Stimulated activated memory B cell treated with anti-CD40 and anti-IgM and Interleukin-4, amounts not matched to agents 10 μg/mL and 1 μg/mL and 100 μg/mL, for 72 hours (primary cell): Measurements from ENCODE around the gene SCP2.
"Not testable (repeated sequence)": the region's sequence is repeated elsewhere in the genome, so short reads cannot be mapped to it uniquely, and the experiment has no call there.

ENCODE experiments used
- ATAC-seq: fragments of 150-1000 bp; cut with Tn5 transposase; 2 replicates; pipeline ENCODE4 v1.10.0; 2021
- H3K27ac Mint-ChIP-seq: one replicate; pipeline ENCODE4 v1.8.0; 2022; ENCODE audit warnings: mild to moderate bottlenecking, mixed read lengths
- H3K27me3 Mint-ChIP-seq: one replicate; pipeline ENCODE4 v1.8.0; 2022; ENCODE audit warnings: mixed read lengths
- H3K36me3 Mint-ChIP-seq: one replicate; pipeline ENCODE4 v1.8.0; 2022; ENCODE audit warnings: mixed read lengths
- H3K4me1 Mint-ChIP-seq: one replicate; pipeline ENCODE4 v1.8.0; 2022; ENCODE audit warnings: mixed read lengths
- H3K4me3 Mint-ChIP-seq: one replicate; pipeline ENCODE4 v1.8.0; 2022; ENCODE audit warnings: mild to moderate bottlenecking, moderate library complexity, mixed read lengths
- H3K9me3 Mint-ChIP-seq: one replicate; pipeline ENCODE4 v1.8.0; 2022; ENCODE audit warnings: mixed read lengths

SCP2 gene

GRCh38 chr1:52976183-52977035 is 49.3 kb downstream of the SCP2 start:
- no peaks in the 10 kb centered on the region for H3K4me1 Mint-ChIP-seq
- H3K4me3 Mint-ChIP-seq = no peak overlapping the region
- H3K27me3 Mint-ChIP-seq = no peaks in the 10 kb centered on the region
- ATAC-seq = no peak
- H3K9me3 Mint-ChIP-seq = no peaks in the 10 kb centered on the region
- no peak overlapping the region for H3K27ac Mint-ChIP-seq
- H3K36me3 Mint-ChIP-seq = peaks cover 31% of the 10 kb centered on the region

- Mint-ChIP-seq H3K4me3 (no peak overlapping the region), H3K27ac (no peak overlapping the region), H3K9me3 (no peaks in the 10 kb centered on the region), H3K27me3 (no peaks in the 10 kb centered on the region), H3K4me1 (no peaks in the 10 kb centered on the region), H3K36me3 (peaks cover 45% of the 10 kb centered on the region)
- ATAC-seq = no peak
These were observed 51.0 kb downstream of the SCP2 start for GRCh38 chr1:52978045-52978444.

GRCh38 chr1:52992733-52993132 is 65.7 kb downstream of the SCP2 start:
- not testable (repeated sequence) for H3K4me3 Mint-ChIP-seq, ATAC-seq, H3K36me3 Mint-ChIP-seq, H3K27me3 Mint-ChIP-seq, H3K9me3 Mint-ChIP-seq, H3K4me1 Mint-ChIP-seq, H3K27ac Mint-ChIP-seq

GRCh38 chr1:52994656-52995055 is 67.6 kb downstream of the SCP2 start:
- H3K9me3 Mint-ChIP-seq = no peaks in the 10 kb centered on the region
- H3K4me1 Mint-ChIP-seq = no peaks in the 10 kb centered on the region
- no peaks in the 10 kb centered on the region for H3K27me3 Mint-ChIP-seq
- no peak for ATAC-seq
- no peak overlapping the region for H3K27ac Mint-ChIP-seq
- H3K4me3 Mint-ChIP-seq = no peak overlapping the region
- H3K36me3 Mint-ChIP-seq = peaks cover 6% of the 10 kb centered on the region

- Mint-ChIP-seq H3K9me3 (no peaks in the 10 kb centered on the region), H3K4me1 (no peaks in the 10 kb centered on the region), H3K27ac (no peak overlapping the region), H3K27me3 (no peaks in the 10 kb centered on the region), H3K4me3 (no peak overlapping the region), H3K36me3 (no peaks in the 10 kb centered on the region)
- ATAC-seq = no peak
These were observed 69.6 kb downstream of the SCP2 start for GRCh38 chr1:52996653-52997052.

GRCh38 chr1:53001128-53001527 is 74.1 kb downstream of the SCP2 start:
- Mint-ChIP-seq H3K27me3 (no peaks in the 10 kb centered on the region), H3K4me1 (no peaks in the 10 kb centered on the region), H3K36me3 (peaks cover 11% of the 10 kb centered on the region), H3K4me3 (no peak overlapping the region), H3K9me3 (no peaks in the 10 kb centered on the region), H3K27ac (no peak overlapping the region)
- ATAC-seq = no peak

- H3K36me3 Mint-ChIP-seq = peaks cover 11% of the 10 kb centered on the region
- not testable (repeated sequence) for H3K4me3 Mint-ChIP-seq, H3K27ac Mint-ChIP-seq, H3K27me3 Mint-ChIP-seq, ATAC-seq, H3K9me3 Mint-ChIP-seq, H3K4me1 Mint-ChIP-seq
These were observed 79.5 kb downstream of the SCP2 start for GRCh38 chr1:53006612-53007011.

GRCh38 chr1:53010247-53010646 is 83.2 kb downstream of the SCP2 start:
- not testable (repeated sequence) for H3K4me3 Mint-ChIP-seq, H3K36me3 Mint-ChIP-seq, H3K4me1 Mint-ChIP-seq, H3K27ac Mint-ChIP-seq, H3K9me3 Mint-ChIP-seq, ATAC-seq, H3K27me3 Mint-ChIP-seq

GRCh38 chr1:53011175-53011574 is 84.1 kb downstream of the SCP2 start:
- Mint-ChIP-seq H3K9me3 (no peaks in the 10 kb centered on the region), H3K27ac (no peak overlapping the region), H3K36me3 (peaks cover 4% of the 10 kb centered on the region), H3K4me3 (no peak overlapping the region), H3K4me1 (peaks cover 11% of the 10 kb centered on the region), H3K27me3 (no peaks in the 10 kb centered on the region)
- no peak for ATAC-seq

GRCh38 chr1:53014791-53015507 is 87.9 kb downstream of the SCP2 start:
- Mint-ChIP-seq H3K4me3 (peak overlapping the region; percentile 92), H3K9me3 (no peaks in the 10 kb centered on the region), H3K4me1 (peaks cover 19% of the 10 kb centered on the region), H3K27me3 (no peaks in the 10 kb centered on the region), H3K36me3 (peaks cover 19% of the 10 kb centered on the region), H3K27ac (peak overlapping the region; percentile 33)
- ATAC-seq = peak; percentile 91

- peaks cover 19% of the 10 kb centered on the region for H3K4me1 Mint-ChIP-seq
- H3K27ac Mint-ChIP-seq = peak overlapping the region; percentile 33
- H3K4me3 Mint-ChIP-seq = peak overlapping the region; percentile 92
- no peaks in the 10 kb centered on the region for H3K27me3 Mint-ChIP-seq
- peaks cover 19% of the 10 kb centered on the region for H3K36me3 Mint-ChIP-seq
- no peak for ATAC-seq
- no peaks in the 10 kb centered on the region for H3K9me3 Mint-ChIP-seq
These were observed 88.4 kb downstream of the SCP2 start for GRCh38 chr1:53015508-53015860.

- Mint-ChIP-seq H3K27me3 (no peaks in the 10 kb centered on the region), H3K9me3 (no peaks in the 10 kb centered on the region), H3K36me3 (peaks cover 19% of the 10 kb centered on the region), H3K27ac (no peak overlapping the region), H3K4me1 (peaks cover 19% of the 10 kb centered on the region), H3K4me3 (no peak overlapping the region)
- ATAC-seq = no peak
These were observed 89.6 kb downstream of the SCP2 start for GRCh38 chr1:53016705-53017104.

- H3K36me3 Mint-ChIP-seq = peaks cover 25% of the 10 kb centered on the region
- H3K9me3 Mint-ChIP-seq = no peaks in the 10 kb centered on the region
- peaks cover 15% of the 10 kb centered on the region for H3K4me1 Mint-ChIP-seq
- no peak for ATAC-seq
- H3K27me3 Mint-ChIP-seq = no peaks in the 10 kb centered on the region
- no peak overlapping the region for H3K4me3 Mint-ChIP-seq
- H3K27ac Mint-ChIP-seq = no peak overlapping the region
These were observed 93.5 kb downstream of the SCP2 start for GRCh38 chr1:53020588-53020987.

GRCh38 chr1:53022179-53022578 is 95.1 kb downstream of the SCP2 start:
- no peak for ATAC-seq
- Mint-ChIP-seq H3K9me3 (no peaks in the 10 kb centered on the region), H3K4me1 (no peaks in the 10 kb centered on the region), H3K27me3 (no peaks in the 10 kb centered on the region), H3K27ac (no peak overlapping the region), H3K36me3 (peaks cover 12% of the 10 kb centered on the region), H3K4me3 (no peak overlapping the region)

- H3K27ac Mint-ChIP-seq = no peak overlapping the region
- no peak overlapping the region for H3K4me3 Mint-ChIP-seq
- peaks cover 9% of the 10 kb centered on the region for H3K36me3 Mint-ChIP-seq
- ATAC-seq = no peak
- no peaks in the 10 kb centered on the region for H3K4me1 Mint-ChIP-seq
- no peaks in the 10 kb centered on the region for H3K27me3 Mint-ChIP-seq
- H3K9me3 Mint-ChIP-seq = no peaks in the 10 kb centered on the region
These were observed 96.5 kb downstream of the SCP2 start for GRCh38 chr1:53023546-53023945.

- Mint-ChIP-seq H3K4me3 (no peak overlapping the region), H3K27me3 (no peaks in the 10 kb centered on the region), H3K36me3 (peaks cover 6% of the 10 kb centered on the region), H3K9me3 (no peaks in the 10 kb centered on the region), H3K27ac (no peak overlapping the region), H3K4me1 (no peaks in the 10 kb centered on the region)
- no peak for ATAC-seq
These were observed 97.0 kb downstream of the SCP2 start for GRCh38 chr1:53024117-53024516.
